Stimulated activated CD4-positive, alpha-beta T cell treated with anti-CD3 and anti-CD28 coated beads, Interleukin-4, amount 100 ng/mL, for 48 hours (primary cell): ENCODE data around the gene GLI3.

Source experiments
- DNase-seq, 2 donors: peaks; one replicate each; pipeline ENCODE4 v3.0.0-alpha.2; 2020; ENCODE audit warnings: low read depth in 2 of 2

Gene GLI3

GRCh38 chr7:42002654-42003053, 234.4 kb downstream of the GLI3 start:
- no peak for DNase-seq

GRCh38 chr7:41999736-42000283, 237.2 kb downstream of the GLI3 start:
- DNase-seq: no peak

- DNase-seq: no peak
These were observed 239.0 kb downstream of the GLI3 start for GRCh38 chr7:41998041-41998440.

GRCh38 chr7:41997151-41997550, 239.9 kb downstream of the GLI3 start:
- DNase-seq: no peak

- DNase-seq: no peak
These were observed 240.5 kb downstream of the GLI3 start for GRCh38 chr7:41996381-41997035.

GRCh38 chr7:41995632-41996271, 241.3 kb downstream of the GLI3 start:
- no peak for DNase-seq

- DNase-seq: no peak
These were observed 242.3 kb downstream of the GLI3 start for GRCh38 chr7:41994746-41995110.

GRCh38 chr7:41994036-41994745, 242.8 kb downstream of the GLI3 start:
- DNase-seq: no peak

GRCh38 chr7:41992881-41993867, 243.8 kb downstream of the GLI3 start:
- no peak for DNase-seq

- DNase-seq: no peak
These were observed 252.1 kb downstream of the GLI3 start for GRCh38 chr7:41984888-41985287.

- DNase-seq: no peak
These were observed 255.7 kb downstream of the GLI3 start for GRCh38 chr7:41981046-41982040.

- no peak for DNase-seq
These were observed 257.1 kb downstream of the GLI3 start for GRCh38 chr7:41979834-41980307.

- DNase-seq: no peak
These were observed 258.2 kb downstream of the GLI3 start for GRCh38 chr7:41978858-41979257.

- DNase-seq: no peak
These were observed 259.3 kb downstream of the GLI3 start for GRCh38 chr7:41977661-41978060.

GRCh38 chr7:41977151-41977651, 259.8 kb downstream of the GLI3 start:
- no peak for DNase-seq

- no peak for DNase-seq
These were observed 260.6 kb downstream of the GLI3 start for GRCh38 chr7:41976411-41976810.

- DNase-seq: no peak
These were observed 261.2 kb downstream of the GLI3 start for GRCh38 chr7:41975849-41976248.

GRCh38 chr7:41974870-41975557, 262.0 kb downstream of the GLI3 start:
- DNase-seq: no peak

GRCh38 chr7:41973202-41973730, 263.7 kb downstream of the GLI3 start:
- DNase-seq: no peak
